ENCODE measurements around the gene TIFAB. TPM values are rescaled to one million over a fixed set of nuclear protein-coding genes. Genes with fewer than 3 reads are reported as not detected.

TIFAB gene
- total and polyA plus RNA-seq, 2 experiments from 2014 or later: not detected

- Histone ChIP-seq H3K4me3 (no peak overlapping the region), H3K36me3 (ENCODE audit: insufficient read depth) (no peaks in the 10 kb centered on the region), H3K27me3 (ENCODE audit: insufficient read depth) (peaks cover 93% of the 10 kb centered on the region), H3K79me2 (replicated peaks; ENCODE audit: insufficient read depth) (no peaks in the 10 kb centered on the region), H2AFZ (no peak overlapping the region), H3K4me2 (no peak overlapping the region), H4K20me1 (replicated peaks; ENCODE audit: insufficient read depth) (no peaks in the 10 kb centered on the region; the same call in 1 of the 2 replicates), H3K9me2 (ENCODE audit: insufficient read depth) (no peaks in the 10 kb centered on the region), H3F3A (replicated peaks; ENCODE audit: low read depth) (no peaks in the 10 kb centered on the region), H3K27ac (ENCODE audit: low read depth) (no peak overlapping the region), H3K4me1 (ENCODE audit: insufficient read depth) (peaks cover 14% of the 10 kb centered on the region; the same call in 1 of the 2 replicates)
- Mint-ChIP-seq H3K4me1 (peaks cover 21% of the 10 kb centered on the region), H3K4me3 (no peak overlapping the region), H3K9me3 (no peaks in the 10 kb centered on the region), H3K36me3 (ENCODE audit: low read depth) (no peaks in the 10 kb centered on the region), H3K27ac (no peak overlapping the region), H3K27me3 (ENCODE audit: insufficient read depth, low read depth, poor library complexity) (peaks cover 68% of the 10 kb centered on the region)
- DNase-seq (ENCODE audit: low spot score) (no peak), ATAC-seq (no peak)
- TF ChIP-seq ETS1 (IDR thresholded peaks at IDR 0.05) (no peak), POLR2AphosphoS5 (IDR thresholded peaks at IDR 0.05; ENCODE audit: low read depth) (no peak), ZNF114 (CRISPR knock-in tag; IDR thresholded peaks at IDR 0.05) (no peak), EZH2phosphoT487 (IDR thresholded peaks at IDR 0.05; ENCODE audit: unreplicated experiment) (no peak), NANOG (IDR thresholded peaks at IDR 0.05; ENCODE audit: borderline replicate concordance) (no peak)
- TF ChIP-seq, protein P1, sequence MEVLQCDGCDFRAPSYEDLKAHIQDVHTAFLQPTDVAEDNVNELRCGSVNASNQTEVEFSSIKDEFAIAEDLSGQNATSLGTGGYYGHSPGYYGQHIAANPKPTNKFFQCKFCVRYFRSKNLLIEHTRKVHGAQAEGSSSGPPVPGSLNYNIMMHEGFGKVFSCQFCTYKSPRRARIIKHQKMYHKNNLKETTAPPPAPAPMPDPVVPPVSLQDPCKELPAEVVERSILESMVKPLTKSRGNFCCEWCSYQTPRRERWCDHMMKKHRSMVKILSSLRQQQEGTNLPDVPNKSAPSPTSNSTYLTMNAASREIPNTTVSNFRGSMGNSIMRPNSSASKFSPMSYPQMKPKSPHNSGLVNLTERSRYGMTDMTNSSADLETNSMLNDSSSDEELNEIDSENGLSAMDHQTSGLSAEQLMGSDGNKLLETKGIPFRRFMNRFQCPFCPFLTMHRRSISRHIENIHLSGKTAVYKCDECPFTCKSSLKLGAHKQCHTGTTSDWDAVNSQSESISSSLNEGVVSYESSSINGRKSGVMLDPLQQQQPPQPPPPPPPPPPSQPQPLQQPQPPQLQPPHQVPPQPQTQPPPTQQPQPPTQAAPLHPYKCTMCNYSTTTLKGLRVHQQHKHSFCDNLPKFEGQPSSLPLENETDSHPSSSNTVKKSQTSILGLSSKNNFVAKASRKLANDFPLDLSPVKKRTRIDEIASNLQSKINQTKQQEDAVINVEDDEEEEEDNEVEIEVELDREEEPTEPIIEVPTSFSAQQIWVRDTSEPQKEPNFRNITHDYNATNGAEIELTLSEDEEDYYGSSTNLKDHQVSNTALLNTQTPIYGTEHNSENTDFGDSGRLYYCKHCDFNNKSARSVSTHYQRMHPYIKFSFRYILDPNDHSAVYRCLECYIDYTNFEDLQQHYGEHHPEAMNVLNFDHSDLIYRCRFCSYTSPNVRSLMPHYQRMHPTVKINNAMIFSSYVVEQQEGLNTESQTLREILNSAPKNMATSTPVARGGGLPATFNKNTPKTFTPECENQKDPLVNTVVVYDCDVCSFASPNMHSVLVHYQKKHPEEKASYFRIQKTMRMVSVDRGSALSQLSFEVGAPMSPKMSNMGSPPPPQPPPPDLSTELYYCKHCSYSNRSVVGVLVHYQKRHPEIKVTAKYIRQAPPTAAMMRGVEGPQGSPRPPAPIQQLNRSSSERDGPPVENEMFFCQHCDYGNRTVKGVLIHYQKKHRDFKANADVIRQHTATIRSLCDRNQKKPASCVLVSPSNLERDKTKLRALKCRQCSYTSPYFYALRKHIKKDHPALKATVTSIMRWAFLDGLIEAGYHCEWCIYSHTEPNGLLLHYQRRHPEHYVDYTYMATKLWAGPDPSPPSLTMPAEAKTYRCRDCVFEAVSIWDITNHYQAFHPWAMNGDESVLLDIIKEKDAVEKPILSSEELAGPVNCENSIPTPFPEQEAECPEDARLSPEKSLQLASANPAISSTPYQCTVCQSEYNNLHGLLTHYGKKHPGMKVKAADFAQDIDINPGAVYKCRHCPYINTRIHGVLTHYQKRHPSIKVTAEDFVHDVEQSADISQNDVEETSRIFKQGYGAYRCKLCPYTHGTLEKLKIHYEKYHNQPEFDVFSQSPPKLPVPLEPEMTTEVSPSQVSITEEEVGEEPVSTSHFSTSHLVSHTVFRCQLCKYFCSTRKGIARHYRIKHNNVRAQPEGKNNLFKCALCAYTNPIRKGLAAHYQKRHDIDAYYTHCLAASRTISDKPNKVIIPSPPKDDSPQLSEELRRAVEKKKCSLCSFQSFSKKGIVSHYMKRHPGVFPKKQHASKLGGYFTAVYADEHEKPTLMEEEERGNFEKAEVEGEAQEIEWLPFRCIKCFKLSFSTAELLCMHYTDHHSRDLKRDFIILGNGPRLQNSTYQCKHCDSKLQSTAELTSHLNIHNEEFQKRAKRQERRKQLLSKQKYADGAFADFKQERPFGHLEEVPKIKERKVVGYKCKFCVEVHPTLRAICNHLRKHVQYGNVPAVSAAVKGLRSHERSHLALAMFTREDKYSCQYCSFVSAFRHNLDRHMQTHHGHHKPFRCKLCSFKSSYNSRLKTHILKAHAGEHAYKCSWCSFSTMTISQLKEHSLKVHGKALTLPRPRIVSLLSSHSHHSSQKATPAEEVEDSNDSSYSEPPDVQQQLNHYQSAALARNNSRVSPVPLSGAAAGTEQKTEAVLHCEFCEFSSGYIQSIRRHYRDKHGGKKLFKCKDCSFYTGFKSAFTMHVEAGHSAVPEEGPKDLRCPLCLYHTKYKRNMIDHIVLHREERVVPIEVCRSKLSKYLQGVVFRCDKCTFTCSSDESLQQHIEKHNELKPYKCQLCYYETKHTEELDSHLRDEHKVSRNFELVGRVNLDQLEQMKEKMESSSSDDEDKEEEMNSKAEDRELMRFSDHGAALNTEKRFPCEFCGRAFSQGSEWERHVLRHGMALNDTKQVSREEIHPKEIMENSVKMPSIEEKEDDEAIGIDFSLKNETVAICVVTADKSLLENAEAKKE (CRISPR knock-in tag; IDR thresholded peaks at IDR 0.05): no peak
- TF ChIP-seq, protein P2, sequence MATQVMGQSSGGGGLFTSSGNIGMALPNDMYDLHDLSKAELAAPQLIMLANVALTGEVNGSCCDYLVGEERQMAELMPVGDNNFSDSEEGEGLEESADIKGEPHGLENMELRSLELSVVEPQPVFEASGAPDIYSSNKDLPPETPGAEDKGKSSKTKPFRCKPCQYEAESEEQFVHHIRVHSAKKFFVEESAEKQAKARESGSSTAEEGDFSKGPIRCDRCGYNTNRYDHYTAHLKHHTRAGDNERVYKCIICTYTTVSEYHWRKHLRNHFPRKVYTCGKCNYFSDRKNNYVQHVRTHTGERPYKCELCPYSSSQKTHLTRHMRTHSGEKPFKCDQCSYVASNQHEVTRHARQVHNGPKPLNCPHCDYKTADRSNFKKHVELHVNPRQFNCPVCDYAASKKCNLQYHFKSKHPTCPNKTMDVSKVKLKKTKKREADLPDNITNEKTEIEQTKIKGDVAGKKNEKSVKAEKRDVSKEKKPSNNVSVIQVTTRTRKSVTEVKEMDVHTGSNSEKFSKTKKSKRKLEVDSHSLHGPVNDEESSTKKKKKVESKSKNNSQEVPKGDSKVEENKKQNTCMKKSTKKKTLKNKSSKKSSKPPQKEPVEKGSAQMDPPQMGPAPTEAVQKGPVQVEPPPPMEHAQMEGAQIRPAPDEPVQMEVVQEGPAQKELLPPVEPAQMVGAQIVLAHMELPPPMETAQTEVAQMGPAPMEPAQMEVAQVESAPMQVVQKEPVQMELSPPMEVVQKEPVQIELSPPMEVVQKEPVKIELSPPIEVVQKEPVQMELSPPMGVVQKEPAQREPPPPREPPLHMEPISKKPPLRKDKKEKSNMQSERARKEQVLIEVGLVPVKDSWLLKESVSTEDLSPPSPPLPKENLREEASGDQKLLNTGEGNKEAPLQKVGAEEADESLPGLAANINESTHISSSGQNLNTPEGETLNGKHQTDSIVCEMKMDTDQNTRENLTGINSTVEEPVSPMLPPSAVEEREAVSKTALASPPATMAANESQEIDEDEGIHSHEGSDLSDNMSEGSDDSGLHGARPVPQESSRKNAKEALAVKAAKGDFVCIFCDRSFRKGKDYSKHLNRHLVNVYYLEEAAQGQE (IDR thresholded peaks at IDR 0.05; ENCODE audit: unreplicated experiment): no peak
- TF ChIP-seq, protein P3, sequence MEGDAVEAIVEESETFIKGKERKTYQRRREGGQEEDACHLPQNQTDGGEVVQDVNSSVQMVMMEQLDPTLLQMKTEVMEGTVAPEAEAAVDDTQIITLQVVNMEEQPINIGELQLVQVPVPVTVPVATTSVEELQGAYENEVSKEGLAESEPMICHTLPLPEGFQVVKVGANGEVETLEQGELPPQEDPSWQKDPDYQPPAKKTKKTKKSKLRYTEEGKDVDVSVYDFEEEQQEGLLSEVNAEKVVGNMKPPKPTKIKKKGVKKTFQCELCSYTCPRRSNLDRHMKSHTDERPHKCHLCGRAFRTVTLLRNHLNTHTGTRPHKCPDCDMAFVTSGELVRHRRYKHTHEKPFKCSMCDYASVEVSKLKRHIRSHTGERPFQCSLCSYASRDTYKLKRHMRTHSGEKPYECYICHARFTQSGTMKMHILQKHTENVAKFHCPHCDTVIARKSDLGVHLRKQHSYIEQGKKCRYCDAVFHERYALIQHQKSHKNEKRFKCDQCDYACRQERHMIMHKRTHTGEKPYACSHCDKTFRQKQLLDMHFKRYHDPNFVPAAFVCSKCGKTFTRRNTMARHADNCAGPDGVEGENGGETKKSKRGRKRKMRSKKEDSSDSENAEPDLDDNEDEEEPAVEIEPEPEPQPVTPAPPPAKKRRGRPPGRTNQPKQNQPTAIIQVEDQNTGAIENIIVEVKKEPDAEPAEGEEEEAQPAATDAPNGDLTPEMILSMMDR (conservative IDR thresholded peaks at IDR 0.05; ENCODE audit: low read depth in 2 of 2): no peak
Observed at GRCh38 chr5:135468541-135468940, 16.4 kb upstream of the TIFAB start.

All from GM23338 (cell line).